Measurements from ENCODE around the gene PTEN. TPM values are rescaled to one million over a fixed set of nuclear protein-coding genes. Genes with fewer than 3 reads are reported as not detected.
A peak's percentile ranks its signal among the peaks of the same experiment; 100 is the strongest.
"Not testable (repeated sequence)": the region's sequence is repeated elsewhere in the genome, so short reads cannot be mapped to it uniquely, and the experiment has no call there.

Gene PTEN
- 10 to 100 TPM; 57.5 to 84.0 (median 70.2) TPM for polyA plus RNA-seq (ENCODE audit: insufficient read length in 4 of 4)

DNA sequence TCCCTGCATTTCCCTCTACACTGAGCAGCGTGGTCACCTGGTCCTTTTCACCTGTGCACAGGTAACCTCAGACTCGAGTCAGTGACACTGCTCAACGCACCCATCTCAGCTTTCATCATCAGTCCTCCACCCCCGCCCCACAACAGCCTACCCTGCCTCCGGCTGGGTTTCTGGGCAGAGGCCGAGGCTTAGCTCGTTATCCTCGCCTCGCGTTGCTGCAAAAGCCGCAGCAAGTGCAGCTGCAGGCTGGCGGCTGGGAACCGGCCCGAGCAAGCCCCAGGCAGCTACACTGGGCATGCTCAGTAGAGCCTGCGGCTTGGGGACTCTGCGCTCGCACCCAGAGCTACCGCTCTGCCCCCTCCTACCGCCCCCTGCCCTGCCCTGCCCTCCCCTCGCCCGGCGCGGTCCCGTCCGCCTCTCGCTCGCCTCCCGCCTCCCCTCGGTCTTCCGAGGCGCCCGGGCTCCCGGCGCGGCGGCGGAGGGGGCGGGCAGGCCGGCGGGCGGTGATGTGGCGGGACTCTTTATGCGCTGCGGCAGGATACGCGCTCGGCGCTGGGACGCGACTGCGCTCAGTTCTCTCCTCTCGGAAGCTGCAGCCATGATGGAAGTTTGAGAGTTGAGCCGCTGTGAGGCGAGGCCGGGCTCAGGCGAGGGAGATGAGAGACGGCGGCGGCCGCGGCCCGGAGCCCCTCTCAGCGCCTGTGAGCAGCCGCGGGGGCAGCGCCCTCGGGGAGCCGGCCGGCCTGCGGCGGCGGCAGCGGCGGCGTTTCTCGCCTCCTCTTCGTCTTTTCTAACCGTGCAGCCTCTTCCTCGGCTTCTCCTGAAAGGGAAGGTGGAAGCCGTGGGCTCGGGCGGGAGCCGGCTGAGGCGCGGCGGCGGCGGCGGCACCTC lies at the start of gene PTEN, which contains the start of gene KLLN:
TSS of gene PTEN (plus strand) at position 573 of the 891 bp plus-strand sequence. CDS start 845 bp downstream, outside the sequence.
TSS of gene KLLN (minus strand) at position 481 of the 891 bp plus-strand sequence. CDS start 1,046 bp downstream, outside the sequence.
- peak in 3 of 4 donors; percentile 85 to 91 (median 86) for DNase-seq (ENCODE audit: low read depth in 4 of 4, low spot score in 3 of 4)

DNA sequence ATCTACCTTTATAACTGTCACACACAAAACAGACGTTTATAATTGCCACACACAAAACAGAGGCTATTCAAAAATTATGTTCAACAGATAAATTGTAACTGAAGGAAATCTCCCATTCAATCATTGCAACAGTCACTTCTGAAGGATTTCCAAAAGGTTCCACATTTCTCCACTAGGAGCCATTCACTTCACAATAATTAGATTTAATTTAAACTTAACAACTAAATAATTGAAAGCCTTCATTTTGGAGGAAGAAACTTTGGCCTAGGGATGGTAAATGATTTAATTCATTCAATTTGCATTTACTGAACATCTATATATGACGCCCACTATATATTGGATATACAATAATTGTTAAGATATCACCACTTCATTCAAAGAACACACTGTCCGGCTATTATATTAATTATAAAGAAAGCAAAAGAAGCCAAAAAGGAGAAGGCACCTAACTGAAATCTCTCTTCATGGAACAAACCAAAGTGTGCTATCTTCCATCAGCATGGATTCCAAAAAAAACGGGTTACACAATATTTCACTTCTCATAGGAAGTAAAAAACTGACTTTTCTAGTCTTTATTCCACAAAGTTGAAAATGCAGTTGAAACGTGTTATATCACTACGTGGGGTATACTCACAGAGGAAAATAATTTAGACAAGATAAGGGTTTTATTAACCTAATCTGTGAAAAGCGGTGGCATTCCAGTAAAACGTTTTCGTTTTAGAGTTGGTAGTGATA lies 47.1 kb upstream of the PTEN start:
- DNase-seq (ENCODE audit: low read depth in 4 of 4, low spot score in 3 of 4), result no peak

GRCh38 chr10:87816898-87817608 lies 46.4 kb upstream of the PTEN start:
- no peak for DNase-seq (ENCODE audit: low read depth in 4 of 4, low spot score in 3 of 4)

GRCh38 chr10:87817609-87818504 lies 45.6 kb upstream of the PTEN start, which contains the start of gene ATAD1:
Gene ATAD1, minus strand, starts transcription at chr10:87818226. Its CDS starts 3,627 bp downstream, at chr10:87814599.
- peak; percentile 71 to 82 (median 78) for DNase-seq (ENCODE audit: low read depth in 4 of 4, low spot score in 3 of 4)

- DNase-seq (ENCODE audit: low read depth in 4 of 4, low spot score in 3 of 4), result peak in 3 of 4 donors; percentile 12 to 25 (median 22)
Measured at GRCh38 chr10:87818505-87819288, 44.7 kb upstream of the PTEN start.

GRCh38 chr10:87819289-87819585 lies 44.2 kb upstream of the PTEN start:
- no peak for DNase-seq (ENCODE audit: low read depth in 4 of 4, low spot score in 3 of 4)

DNA sequence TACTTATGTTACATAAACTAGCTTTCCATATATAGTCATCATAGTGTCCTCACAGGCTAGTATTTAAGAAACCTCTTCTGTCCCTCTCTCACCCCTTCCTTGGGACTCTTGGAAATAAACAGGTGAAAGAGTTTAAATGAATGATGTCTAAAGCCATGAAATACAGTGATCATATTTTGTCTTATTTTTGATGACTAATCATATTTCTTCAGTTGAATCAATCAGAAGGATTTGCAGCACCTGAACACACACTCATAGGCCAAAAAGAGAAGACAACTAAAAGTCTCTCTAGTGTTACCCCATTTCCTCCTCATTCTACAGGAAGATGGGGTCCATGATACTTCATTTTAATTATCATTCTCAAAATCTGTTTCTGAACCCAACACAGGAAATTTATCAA lies 36.8 kb upstream of the PTEN start:
- no peak for DNase-seq (ENCODE audit: low read depth in 4 of 4, low spot score in 3 of 4)

DNA sequence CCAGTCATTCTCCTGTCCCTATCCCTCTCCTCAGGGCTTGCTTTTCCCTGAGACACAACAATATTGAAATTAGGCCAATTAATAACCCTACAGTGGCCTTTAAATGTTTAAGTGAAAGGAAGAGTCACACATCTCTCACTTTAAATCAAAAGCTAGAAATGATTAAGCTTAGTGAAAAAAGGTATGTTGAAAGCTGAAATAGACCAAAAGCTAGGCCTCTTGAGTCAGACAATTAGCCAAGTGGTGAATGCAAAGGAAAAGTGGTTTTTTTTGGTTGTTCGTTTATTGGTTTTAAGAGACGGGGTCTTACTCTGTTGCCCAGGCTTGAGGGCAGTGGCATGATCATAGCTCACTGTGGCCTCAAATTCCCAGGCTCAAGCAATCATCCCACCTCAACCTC lies 35.7 kb upstream of the PTEN start:
- DNase-seq (ENCODE audit: low read depth in 4 of 4, low spot score in 3 of 4), result no peak

- DNase-seq (ENCODE audit: low read depth in 4 of 4, low spot score in 3 of 4), result not testable (repeated sequence)
Measured at GRCh38 chr10:87829051-87829450, 34.4 kb upstream of the PTEN start.

DNA sequence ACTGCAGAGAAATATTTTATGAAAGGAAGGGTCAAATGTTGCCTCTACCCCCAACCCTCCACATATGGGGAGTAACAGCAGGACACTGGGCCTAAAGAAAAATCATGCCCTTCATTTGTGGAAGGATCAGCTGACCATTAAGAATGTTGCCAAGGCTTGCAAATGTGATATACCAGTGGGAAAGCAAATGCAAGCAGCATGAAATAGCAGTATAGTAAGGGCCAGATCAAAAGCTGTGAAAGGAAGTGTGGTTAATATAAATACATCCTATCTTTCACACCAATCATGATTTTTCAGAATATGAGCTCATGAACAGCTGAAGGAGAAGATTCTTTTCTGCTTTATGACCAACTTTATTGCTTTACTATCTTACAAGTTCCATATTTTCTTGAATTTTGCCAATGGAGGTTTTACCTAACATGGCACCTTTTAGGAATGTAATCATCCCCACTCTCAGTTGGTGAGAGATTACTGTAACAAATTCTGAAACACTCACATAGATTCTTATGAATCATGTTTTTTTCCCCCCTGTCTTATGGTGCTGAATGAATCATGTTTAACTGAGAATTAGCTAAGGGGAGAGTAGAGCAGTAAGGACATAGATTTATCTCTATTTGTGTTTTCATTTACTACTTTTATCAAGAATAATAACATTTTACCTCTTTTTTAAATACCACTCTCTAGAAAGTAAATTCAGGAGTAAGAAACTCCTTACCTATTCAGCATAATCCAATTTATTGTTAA lies 33.3 kb upstream of the PTEN start:
- DNase-seq (ENCODE audit: low read depth in 4 of 4, low spot score in 3 of 4), result no peak

GRCh38 chr10:87836098-87836497 lies 27.3 kb upstream of the PTEN start:
- no peak for DNase-seq (ENCODE audit: low read depth in 4 of 4, low spot score in 3 of 4)

- DNase-seq (ENCODE audit: low read depth in 4 of 4, low spot score in 3 of 4), result no peak
Measured at GRCh38 chr10:87837445-87837844, 26.0 kb upstream of the PTEN start.

DNA sequence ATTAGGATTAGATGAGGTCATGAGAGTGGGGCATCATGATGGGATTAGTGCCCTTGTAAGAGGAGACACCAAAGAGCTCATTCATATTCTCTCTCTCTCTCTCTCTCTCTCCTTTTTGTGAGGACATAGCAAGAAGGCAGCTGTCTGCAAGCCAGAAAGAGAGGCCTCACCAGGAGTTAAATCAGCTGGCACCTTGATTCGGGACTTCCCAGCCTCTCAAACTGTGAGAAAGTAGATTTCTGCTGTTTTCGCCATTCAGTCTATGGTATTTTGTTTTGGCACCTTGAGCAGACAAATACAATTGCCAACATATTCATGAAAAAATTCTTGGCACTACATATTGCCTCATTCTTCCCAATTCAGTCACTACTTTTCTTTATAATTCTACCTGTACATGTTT lies 24.8 kb upstream of the PTEN start:
- no peak for DNase-seq (ENCODE audit: low read depth in 4 of 4, low spot score in 3 of 4)

DNA sequence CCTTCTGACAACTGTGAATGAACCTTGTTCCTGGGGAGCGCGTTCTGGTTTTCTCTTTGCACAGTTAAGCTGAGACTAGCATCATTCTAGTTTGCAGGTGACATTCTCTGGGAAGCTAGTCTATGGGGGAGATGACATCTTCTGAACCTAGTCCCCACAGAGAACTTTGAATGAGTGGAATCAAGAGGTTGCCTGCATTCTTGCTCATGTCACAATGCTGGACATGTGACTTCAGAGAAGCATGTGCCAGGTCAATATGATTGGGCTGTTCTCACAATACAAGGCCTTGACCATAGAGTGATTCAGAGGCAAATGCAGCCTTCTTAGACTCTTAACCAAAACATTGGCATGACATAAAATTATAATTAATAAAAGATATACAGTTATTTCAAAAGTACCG lies 22.2 kb upstream of the PTEN start:
- no peak for DNase-seq (ENCODE audit: low read depth in 4 of 4, low spot score in 3 of 4)

- no peak for DNase-seq (ENCODE audit: low read depth in 4 of 4, low spot score in 3 of 4)
Measured at GRCh38 chr10:87842220-87842641, 21.2 kb upstream of the PTEN start.

- DNase-seq (ENCODE audit: low read depth in 4 of 4, low spot score in 3 of 4), result no peak
Measured at GRCh38 chr10:87842776-87843497, 20.5 kb upstream of the PTEN start.

DNA sequence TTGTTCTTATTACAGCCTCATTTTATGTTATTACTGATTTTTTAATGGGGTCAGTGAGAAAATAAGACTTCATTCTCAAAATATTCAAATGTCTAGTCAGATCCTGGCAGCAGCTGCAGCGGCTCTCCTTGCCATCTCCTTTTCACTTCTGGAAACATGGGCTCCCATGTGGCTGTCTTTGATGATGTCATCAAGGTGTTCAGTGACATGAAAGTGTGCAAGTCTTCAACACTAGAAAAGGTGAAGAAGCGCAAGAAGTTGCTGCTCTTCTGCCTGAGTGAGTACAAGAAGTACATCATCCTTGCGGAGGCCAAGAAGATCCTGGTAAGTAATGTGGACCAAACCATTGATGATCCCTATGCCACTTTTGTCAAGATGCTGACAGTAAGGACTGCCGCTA lies 19.7 kb upstream of the PTEN start:
- DNase-seq (ENCODE audit: low read depth in 4 of 4, low spot score in 3 of 4), result no peak
